ENCODE data around the gene MPDZ. TPM values are rescaled to one million over a fixed set of nuclear protein-coding genes. Genes with fewer than 3 reads are reported as not detected.

Gene MPDZ
- total RNA-seq, 1 donor from 2014 or later: 46.2 TPM

DNA sequence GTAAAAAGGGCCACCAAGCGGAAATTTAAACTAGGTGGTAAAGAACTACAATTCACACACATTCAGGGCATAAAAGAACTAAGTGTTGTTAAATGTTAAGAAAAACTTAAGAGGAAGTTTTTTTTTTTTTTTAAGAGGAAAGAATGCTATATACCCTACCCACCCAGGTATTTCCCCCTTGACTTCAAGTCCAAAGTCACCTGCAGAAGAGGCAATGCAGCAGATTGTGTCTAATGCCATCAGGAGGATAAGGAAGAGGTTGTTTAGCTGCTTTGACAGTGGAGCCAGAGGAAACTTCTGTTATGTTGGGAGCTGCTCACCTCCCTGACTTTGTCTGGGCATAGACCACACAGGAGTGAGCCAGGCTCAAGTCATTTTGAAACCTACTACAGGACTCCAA lies 69.2 kb downstream of the MPDZ start:
- TF ChIP-seq, protein P1, sequence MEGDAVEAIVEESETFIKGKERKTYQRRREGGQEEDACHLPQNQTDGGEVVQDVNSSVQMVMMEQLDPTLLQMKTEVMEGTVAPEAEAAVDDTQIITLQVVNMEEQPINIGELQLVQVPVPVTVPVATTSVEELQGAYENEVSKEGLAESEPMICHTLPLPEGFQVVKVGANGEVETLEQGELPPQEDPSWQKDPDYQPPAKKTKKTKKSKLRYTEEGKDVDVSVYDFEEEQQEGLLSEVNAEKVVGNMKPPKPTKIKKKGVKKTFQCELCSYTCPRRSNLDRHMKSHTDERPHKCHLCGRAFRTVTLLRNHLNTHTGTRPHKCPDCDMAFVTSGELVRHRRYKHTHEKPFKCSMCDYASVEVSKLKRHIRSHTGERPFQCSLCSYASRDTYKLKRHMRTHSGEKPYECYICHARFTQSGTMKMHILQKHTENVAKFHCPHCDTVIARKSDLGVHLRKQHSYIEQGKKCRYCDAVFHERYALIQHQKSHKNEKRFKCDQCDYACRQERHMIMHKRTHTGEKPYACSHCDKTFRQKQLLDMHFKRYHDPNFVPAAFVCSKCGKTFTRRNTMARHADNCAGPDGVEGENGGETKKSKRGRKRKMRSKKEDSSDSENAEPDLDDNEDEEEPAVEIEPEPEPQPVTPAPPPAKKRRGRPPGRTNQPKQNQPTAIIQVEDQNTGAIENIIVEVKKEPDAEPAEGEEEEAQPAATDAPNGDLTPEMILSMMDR (IDR thresholded peaks at IDR 0.05): no peak
- no peaks in the 10 kb centered on the region for H3K27me3 ChIP-seq
- H3K36me3 ChIP-seq: peaks cover 7 to 20% of the 10 kb centered on the region in 2 donors
- intact Hi-C loops (cut with DNase I): no loop called here
- H3K4me3 ChIP-seq: no peak overlapping the region
- H3K9me3 ChIP-seq: no peaks in the 10 kb centered on the region
- H3K4me1 ChIP-seq: no peaks in the 10 kb centered on the region
- no peak for DNase-seq (ENCODE audit: low spot score in 2 of 2)
- no peak overlapping the region for H3K27ac ChIP-seq

DNA sequence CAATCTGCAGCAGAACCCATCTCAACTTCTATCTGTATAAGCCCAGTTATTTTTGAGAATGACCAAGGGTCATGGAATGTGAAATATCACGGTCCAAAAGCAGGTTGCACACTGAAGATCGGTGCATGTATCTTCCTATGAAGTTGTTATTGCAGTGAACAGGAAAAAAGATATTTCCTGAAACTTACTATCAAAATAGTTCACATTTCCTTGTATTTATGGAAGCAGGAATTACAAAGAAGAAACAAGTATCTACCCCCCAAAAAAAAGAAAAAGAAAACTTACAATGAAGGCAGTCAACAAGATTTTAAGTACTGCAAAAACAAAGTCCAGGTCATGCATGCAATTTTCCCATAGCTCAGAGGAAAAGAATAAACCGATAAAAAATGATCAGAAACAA lies 70.0 kb downstream of the MPDZ start:
- TF ChIP-seq, protein P1 (IDR thresholded peaks at IDR 0.05): no peak
- no peaks in the 10 kb centered on the region for H3K27me3 ChIP-seq
- H3K27ac ChIP-seq: no peak overlapping the region
- H3K4me1 ChIP-seq: no peaks in the 10 kb centered on the region
- no peak overlapping the region for H3K4me3 ChIP-seq
- H3K36me3 ChIP-seq: peaks cover 13 to 22% of the 10 kb centered on the region in 2 donors
- DNase-seq (ENCODE audit: low spot score in 2 of 2): no peak
- intact Hi-C loops (cut with DNase I): no loop called here
- no peaks in the 10 kb centered on the region for H3K9me3 ChIP-seq

DNA sequence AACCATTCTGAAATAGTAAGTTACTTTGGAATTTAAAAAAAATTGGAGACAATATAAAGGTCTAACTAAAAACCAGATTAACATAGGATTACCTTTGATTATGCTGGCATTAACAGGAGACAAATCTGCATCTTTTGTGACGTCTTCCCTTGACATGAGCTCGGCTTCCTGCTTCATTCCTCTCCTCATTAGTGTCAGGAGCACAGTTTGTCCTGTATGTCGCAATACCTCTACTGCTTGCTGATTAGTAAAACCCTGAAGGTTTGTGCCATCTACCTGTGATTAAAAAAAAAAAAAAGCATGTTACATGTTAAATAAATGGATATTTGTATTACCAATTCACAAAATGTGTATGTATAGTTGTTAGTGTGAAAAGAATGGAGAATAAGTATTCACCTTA lies 73.7 kb downstream of the MPDZ start:
- intact Hi-C loops (cut with DNase I): no loop called here
- TF ChIP-seq, protein P1 (IDR thresholded peaks at IDR 0.05): no peak
- DNase-seq (ENCODE audit: low spot score in 2 of 2): no peak
- Histone ChIP-seq H3K4me1 (no peaks in the 10 kb centered on the region), H3K4me3 (no peak overlapping the region), H3K36me3 (peaks cover 34 to 49% of the 10 kb centered on the region in 2 donors), H3K27ac (no peak overlapping the region), H3K27me3 (no peaks in the 10 kb centered on the region), H3K9me3 (no peaks in the 10 kb centered on the region)

DNA sequence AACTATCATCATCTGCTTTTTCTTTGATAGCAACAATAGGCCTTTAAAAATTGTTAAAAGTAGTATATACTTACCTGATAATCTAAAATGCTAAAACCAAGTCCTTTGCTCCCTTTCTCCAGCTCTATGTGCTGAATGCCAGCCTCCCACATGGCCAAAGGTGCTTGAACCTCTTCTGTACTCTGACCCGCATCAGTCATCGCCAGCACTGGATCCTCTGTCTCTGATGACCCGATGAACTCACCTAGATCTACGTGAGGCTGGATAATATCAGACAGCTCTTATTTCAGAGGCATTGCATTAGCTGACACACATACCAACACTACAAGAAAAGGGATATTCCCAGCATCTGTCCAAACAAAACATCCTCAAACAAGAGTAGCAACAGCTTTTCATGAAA lies 89.5 kb downstream of the MPDZ start:
- no peaks in the 10 kb centered on the region for H3K27me3 ChIP-seq
- no peaks in the 10 kb centered on the region for H3K4me1 ChIP-seq
- peaks cover 11 to 68% of the 10 kb centered on the region in 2 donors for H3K36me3 ChIP-seq
- DNase-seq (ENCODE audit: low spot score in 2 of 2): no peak
- no peak overlapping the region for H3K4me3 ChIP-seq
- intact Hi-C loops (cut with DNase I): no loop called here
- TF ChIP-seq, protein P1 (IDR thresholded peaks at IDR 0.05): no peak
- H3K9me3 ChIP-seq: no peaks in the 10 kb centered on the region
- H3K27ac ChIP-seq: no peak overlapping the region

DNA sequence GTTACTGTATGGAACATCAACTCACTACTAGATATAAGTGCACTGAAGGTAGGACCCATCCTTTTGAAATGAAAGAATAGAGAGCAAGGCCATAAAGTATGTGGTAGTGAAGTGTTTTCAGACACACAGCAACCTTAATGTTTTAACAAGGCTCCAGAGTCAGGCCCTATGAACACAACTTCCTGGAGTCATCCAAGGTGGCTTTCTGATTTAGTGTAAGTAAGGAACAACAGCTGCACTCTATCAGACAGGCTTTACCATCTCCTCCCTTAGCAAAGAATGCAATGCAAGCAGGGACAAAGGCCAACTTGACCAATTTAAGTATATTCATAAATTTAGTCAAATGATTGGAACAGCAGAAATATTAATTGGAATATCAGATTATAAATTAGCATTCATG lies 90.1 kb downstream of the MPDZ start:
- TF ChIP-seq, protein P1 (IDR thresholded peaks at IDR 0.05): no peak
- Histone ChIP-seq H3K4me1 (no peaks in the 10 kb centered on the region), H3K9me3 (no peaks in the 10 kb centered on the region), H3K4me3 (no peak overlapping the region), H3K27me3 (no peaks in the 10 kb centered on the region), H3K27ac (no peak overlapping the region), H3K36me3 (peaks cover 11 to 61% of the 10 kb centered on the region in 2 donors)
- DNase-seq (ENCODE audit: low spot score in 2 of 2): no peak
- intact Hi-C loops (cut with DNase I): no loop called here

DNA sequence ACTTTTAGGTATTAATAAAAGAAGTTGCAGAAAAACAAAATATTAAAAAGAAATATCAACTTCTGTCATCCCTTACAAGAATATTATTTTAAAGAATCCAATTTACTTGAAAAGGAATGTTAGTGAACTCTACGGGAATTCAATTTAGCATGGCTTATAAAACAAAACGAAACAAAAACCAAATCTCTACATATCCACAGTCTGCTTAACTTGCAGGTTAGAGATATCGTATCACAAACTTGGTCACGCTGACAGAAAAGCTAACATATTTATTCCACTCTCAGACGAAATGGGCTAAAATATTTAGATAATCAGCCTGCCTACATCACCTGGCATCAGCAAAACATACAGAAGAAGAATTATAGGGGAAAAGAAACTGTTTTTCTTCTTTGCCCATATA lies 92.7 kb downstream of the MPDZ start:
- no peak for DNase-seq (ENCODE audit: low spot score in 2 of 2)
- intact Hi-C loops (cut with DNase I): no loop called here
- Histone ChIP-seq H3K4me3 (peak overlapping the region in 1 of 2 donors; percentile 49), H3K36me3 (peaks cover 11 to 40% of the 10 kb centered on the region in 2 donors), H3K9me3 (no peaks in the 10 kb centered on the region), H3K4me1 (no peaks in the 10 kb centered on the region), H3K27me3 (no peaks in the 10 kb centered on the region), H3K27ac (peak overlapping the region in 1 of 2 donors; percentile 28)
- TF ChIP-seq, protein P1 (IDR thresholded peaks at IDR 0.05): no peak
